Parathyroid adenoma (tissue), 2 donors: Measurements from ENCODE around the gene KDR.

Experiments
- H2AFZ ChIP-seq: fragments of 300-600 bp; sonication (generic); one replicate; pipeline ENCODE4 v1.7.0; 2017; ENCODE audit warnings: antibody characterized with exemption, mild to moderate bottlenecking
- H3K27ac ChIP-seq: fragments of 300-600 bp; sonication (generic); one replicate; pipeline ENCODE4 v1.7.0; 2017
- H3K27me3 ChIP-seq: fragments of 300-600 bp; sonication (generic); one replicate; pipeline ENCODE4 v1.7.0; 2017; ENCODE audit warnings: low read length; ENCODE audit not compliant: control insufficient read depth, insufficient read depth
- H3K36me3 ChIP-seq: fragments of 300-600 bp; sonication (generic); one replicate; pipeline ENCODE4 v1.7.0; 2017; ENCODE audit warnings: low read length; ENCODE audit not compliant: control insufficient read depth, insufficient read depth
- H3K4me1 ChIP-seq: fragments of 300-600 bp; sonication (generic); one replicate; pipeline ENCODE4 v1.7.0; 2017; ENCODE audit warnings: control low read depth
- H3K4me2 ChIP-seq: fragments of 300-600 bp; sonication (generic); one replicate; pipeline ENCODE4 v1.7.0; 2017; ENCODE audit warnings: low read length
- H3K4me3 ChIP-seq: fragments of 300-600 bp; sonication (generic); one replicate; pipeline ENCODE4 v1.7.0; 2017; ENCODE audit warnings: low read depth, low read length
- H3K79me2 ChIP-seq: fragments of 300-600 bp; sonication (generic); one replicate; pipeline ENCODE4 v1.7.0; 2017; ENCODE audit warnings: control low read depth
- H3K9ac ChIP-seq: fragments of 300-600 bp; sonication (generic); one replicate; pipeline ENCODE4 v1.7.0; 2017; ENCODE audit warnings: mild to moderate bottlenecking
- H3K9me3 ChIP-seq: fragments of 300-600 bp; sonication (generic); one replicate; pipeline ENCODE4 v1.7.0; 2017; ENCODE audit warnings: low read length; ENCODE audit not compliant: control insufficient read depth
- TF ChIP-seq, protein P1 (sequence below): fragments of 300-600 bp; sonication (generic); IDR thresholded peaks from one replicate; pipeline ENCODE4 v1.7.0; 2017; ENCODE audit warnings: antibody characterized with exemption, mild to moderate bottlenecking
- donor health status: primary hyperparathyroidism.

KDR gene

DNA sequence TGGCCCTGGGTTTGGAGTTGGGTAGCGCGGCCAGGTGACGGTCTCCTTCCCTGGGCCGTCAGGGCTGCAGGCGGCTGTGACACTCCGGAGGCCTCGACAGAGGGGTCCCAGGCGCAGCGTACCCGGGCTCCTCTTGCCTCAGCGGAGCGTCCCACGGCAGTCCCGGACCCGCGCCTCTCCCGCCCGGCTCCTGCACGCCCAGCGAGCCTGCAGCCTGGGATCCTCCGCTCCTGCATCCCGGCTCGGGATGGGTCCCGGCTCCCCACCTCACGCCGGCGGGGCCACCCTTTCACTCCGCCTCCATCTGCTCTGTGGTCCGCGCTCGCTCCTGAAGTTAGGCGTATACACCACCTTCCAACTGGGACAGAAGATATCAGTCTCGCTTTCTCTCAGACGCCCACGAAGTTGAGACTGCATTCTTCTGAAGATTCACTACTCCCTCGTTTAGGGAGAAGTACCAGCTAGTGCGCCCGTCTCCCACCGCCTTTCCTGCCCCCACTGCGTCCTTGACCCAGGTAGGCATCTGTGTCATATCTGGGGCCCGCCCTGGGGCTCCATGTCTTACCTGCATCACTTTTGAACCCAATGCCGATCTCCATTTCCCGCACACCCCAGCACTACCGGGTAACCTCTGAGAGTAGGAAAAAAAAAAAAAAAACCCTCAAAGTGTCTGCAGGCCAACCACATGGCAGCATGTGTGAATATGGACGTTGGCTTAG is 32.3 kb upstream of the KDR start:
- H2AFZ ChIP-seq: no peak overlapping the region
- TF ChIP-seq, protein P1, sequence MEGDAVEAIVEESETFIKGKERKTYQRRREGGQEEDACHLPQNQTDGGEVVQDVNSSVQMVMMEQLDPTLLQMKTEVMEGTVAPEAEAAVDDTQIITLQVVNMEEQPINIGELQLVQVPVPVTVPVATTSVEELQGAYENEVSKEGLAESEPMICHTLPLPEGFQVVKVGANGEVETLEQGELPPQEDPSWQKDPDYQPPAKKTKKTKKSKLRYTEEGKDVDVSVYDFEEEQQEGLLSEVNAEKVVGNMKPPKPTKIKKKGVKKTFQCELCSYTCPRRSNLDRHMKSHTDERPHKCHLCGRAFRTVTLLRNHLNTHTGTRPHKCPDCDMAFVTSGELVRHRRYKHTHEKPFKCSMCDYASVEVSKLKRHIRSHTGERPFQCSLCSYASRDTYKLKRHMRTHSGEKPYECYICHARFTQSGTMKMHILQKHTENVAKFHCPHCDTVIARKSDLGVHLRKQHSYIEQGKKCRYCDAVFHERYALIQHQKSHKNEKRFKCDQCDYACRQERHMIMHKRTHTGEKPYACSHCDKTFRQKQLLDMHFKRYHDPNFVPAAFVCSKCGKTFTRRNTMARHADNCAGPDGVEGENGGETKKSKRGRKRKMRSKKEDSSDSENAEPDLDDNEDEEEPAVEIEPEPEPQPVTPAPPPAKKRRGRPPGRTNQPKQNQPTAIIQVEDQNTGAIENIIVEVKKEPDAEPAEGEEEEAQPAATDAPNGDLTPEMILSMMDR: no peak
- no peaks in the 10 kb centered on the region for H3K79me2 ChIP-seq
- no peak overlapping the region for H3K9ac ChIP-seq
- H3K4me1 ChIP-seq: no peaks in the 10 kb centered on the region
- no peak overlapping the region for H3K4me2 ChIP-seq
- H3K36me3 ChIP-seq: no peaks in the 10 kb centered on the region
- H3K4me3 ChIP-seq: no peak overlapping the region
- H3K27me3 ChIP-seq: no peaks in the 10 kb centered on the region
- H3K27ac ChIP-seq: no peak overlapping the region
- no peaks in the 10 kb centered on the region for H3K9me3 ChIP-seq

DNA sequence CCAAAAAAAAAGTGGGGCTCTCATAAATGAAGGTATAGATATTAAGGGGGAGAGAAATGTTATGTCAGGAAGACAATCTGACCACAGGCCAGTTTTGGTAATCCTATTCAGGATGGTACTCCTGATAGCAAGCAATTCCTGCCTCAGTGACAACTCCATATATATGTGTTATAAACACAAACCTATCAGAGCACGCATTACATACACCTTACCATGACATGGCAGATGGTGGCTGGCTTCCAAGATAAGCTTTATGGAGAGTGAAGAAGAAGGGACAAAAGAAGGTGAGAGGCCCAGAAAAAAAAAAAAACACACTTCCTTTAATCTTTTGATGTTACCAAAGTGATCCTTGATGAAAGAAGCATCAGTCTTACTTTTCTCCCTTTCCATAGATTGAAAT is 29.5 kb upstream of the KDR start:
- H3K4me1 ChIP-seq: no peaks in the 10 kb centered on the region
- no peak overlapping the region for H2AFZ ChIP-seq
- TF ChIP-seq, protein P1: no peak
- H3K79me2 ChIP-seq: no peaks in the 10 kb centered on the region
- H3K27me3 ChIP-seq: no peaks in the 10 kb centered on the region
- no peak overlapping the region for H3K4me3 ChIP-seq
- H3K9ac ChIP-seq: no peak overlapping the region
- H3K36me3 ChIP-seq: no peaks in the 10 kb centered on the region
- H3K27ac ChIP-seq: no peak overlapping the region
- no peak overlapping the region for H3K4me2 ChIP-seq
- H3K9me3 ChIP-seq: no peaks in the 10 kb centered on the region

DNA sequence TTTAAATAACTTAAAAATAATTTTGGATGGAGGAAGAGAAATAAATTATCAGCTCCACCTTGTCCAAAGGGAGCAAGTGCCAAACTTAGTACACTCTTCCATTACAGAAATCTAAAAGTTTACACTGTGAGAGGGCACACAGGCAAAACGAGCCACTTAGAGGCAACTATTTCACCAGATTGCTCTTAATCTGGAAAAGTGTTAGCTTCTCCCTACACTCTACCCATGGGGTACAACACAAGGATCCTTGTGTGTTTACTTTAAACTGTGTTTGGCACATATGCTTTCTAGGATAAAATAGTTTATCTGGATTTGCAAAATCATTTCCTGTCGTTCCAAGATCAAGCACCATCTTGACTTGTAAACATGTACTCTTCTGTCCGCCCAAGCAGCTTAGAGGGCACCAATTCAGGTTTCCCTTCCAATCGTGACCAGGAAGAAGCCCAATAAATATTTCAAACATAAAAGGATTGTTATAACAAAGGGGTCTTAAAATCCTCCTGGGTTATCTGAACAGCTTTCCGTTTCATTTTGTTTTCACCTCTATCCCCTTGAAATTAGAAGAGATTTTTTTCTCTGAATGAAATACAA is 29.0 kb upstream of the KDR start:
- H3K4me2 ChIP-seq: no peak overlapping the region
- no peaks in the 10 kb centered on the region for H3K79me2 ChIP-seq
- no peak overlapping the region for H3K27ac ChIP-seq
- H3K4me1 ChIP-seq: no peaks in the 10 kb centered on the region
- no peaks in the 10 kb centered on the region for H3K27me3 ChIP-seq
- H3K4me3 ChIP-seq: no peak overlapping the region
- H3K9ac ChIP-seq: no peak overlapping the region
- no peaks in the 10 kb centered on the region for H3K36me3 ChIP-seq
- H2AFZ ChIP-seq: no peak overlapping the region
- TF ChIP-seq, protein P1: no peak
- no peaks in the 10 kb centered on the region for H3K9me3 ChIP-seq

DNA sequence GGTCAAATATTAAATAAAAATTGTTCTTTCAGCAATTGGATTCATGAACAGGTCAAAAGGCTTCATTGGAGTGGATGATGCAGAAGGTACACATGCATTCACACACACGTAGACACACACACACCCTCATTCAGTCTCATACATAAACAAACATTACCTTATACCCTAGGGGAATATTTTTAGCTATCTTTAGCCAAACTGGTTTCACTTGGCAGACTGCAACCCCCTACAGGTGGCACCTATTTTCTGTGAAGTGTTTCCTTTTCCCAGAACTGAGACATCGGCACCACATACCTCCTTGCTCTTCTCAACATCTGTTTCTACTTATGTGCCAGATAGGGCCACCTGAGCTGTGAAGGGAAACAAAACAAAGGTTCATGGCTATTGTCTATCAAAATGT is 18.5 kb upstream of the KDR start:
- Histone ChIP-seq H3K36me3 (no peaks in the 10 kb centered on the region), H3K4me3 (no peak overlapping the region), H3K9ac (no peak overlapping the region), H3K27me3 (no peaks in the 10 kb centered on the region), H3K27ac (no peak overlapping the region), H2AFZ (no peak overlapping the region), H3K4me2 (no peak overlapping the region), H3K4me1 (no peaks in the 10 kb centered on the region), H3K9me3 (no peaks in the 10 kb centered on the region), H3K79me2 (no peaks in the 10 kb centered on the region)
- TF ChIP-seq, protein P1: no peak

DNA sequence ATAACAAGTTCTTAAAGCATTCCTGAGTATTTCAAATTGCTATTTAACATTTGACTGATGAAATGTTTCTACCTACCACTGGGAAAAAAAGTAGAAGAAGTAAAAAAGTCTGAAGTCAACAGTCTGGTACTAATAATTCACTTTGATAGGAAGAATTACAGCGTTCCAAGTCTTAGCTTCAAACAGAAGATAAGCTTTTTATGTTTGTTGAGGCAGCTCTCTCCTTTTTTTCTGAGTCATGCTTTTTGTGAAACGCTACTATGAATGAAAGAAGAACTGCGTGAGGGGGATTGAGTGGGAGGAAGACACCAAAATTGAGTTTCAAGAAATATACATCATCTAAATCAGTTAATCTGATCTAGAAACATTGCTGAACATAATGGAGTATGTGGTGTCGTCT is 13.0 kb upstream of the KDR start:
- no peaks in the 10 kb centered on the region for H3K9me3 ChIP-seq
- no peaks in the 10 kb centered on the region for H3K36me3 ChIP-seq
- H3K4me2 ChIP-seq: no peak overlapping the region
- no peak overlapping the region for H3K4me3 ChIP-seq
- H3K27me3 ChIP-seq: no peaks in the 10 kb centered on the region
- H3K27ac ChIP-seq: no peak overlapping the region
- TF ChIP-seq, protein P1: no peak
- H3K4me1 ChIP-seq: no peaks in the 10 kb centered on the region
- no peaks in the 10 kb centered on the region for H3K79me2 ChIP-seq
- H3K9ac ChIP-seq: no peak overlapping the region
- no peak overlapping the region for H2AFZ ChIP-seq
